ENCODE data around the gene ANKRD18B.
"Not testable (repeated sequence)": the region's sequence is repeated elsewhere in the genome, so short reads cannot be mapped to it uniquely, and the experiment has no call there.

ANKRD18B gene

GRCh38 chr9:33523397-33524305 lies at the start of gene ANKRD18B:
Gene ANKRD18B (plus strand): TSS chr9:33524251. CDS start chr9:33524490, 239 bp downstream.
- TF ChIP-seq GATA2, GATA3 (IDR thresholded peaks at IDR 0.05; ENCODE audit: low read depth, low read length): not testable (repeated sequence)

- TF ChIP-seq GATA3 (IDR thresholded peaks at IDR 0.05; ENCODE audit: low read depth, low read length): no peak
Observed at GRCh38 chr9:33475357-33475756, 48.7 kb upstream of the ANKRD18B start.

GRCh38 chr9:33476503-33476902 lies 47.5 kb upstream of the ANKRD18B start:
- TF ChIP-seq GATA3 (IDR thresholded peaks at IDR 0.05; ENCODE audit: low read depth, low read length): no peak
- TF ChIP-seq GATA2 (IDR thresholded peaks at IDR 0.05; ENCODE audit: low read depth, low read length): no peak

- TF ChIP-seq GATA3 (IDR thresholded peaks at IDR 0.05; ENCODE audit: low read depth, low read length) (no peak), GATA2 (IDR thresholded peaks at IDR 0.05; ENCODE audit: low read depth, low read length) (no peak)
Observed at GRCh38 chr9:33480106-33480505, 43.9 kb upstream of the ANKRD18B start.

GRCh38 chr9:33480976-33481375 lies 43.1 kb upstream of the ANKRD18B start:
- TF ChIP-seq GATA3 (IDR thresholded peaks at IDR 0.05; ENCODE audit: low read depth, low read length) (no peak), GATA2 (IDR thresholded peaks at IDR 0.05; ENCODE audit: low read depth, low read length) (no peak)

GRCh38 chr9:33489066-33489465 lies 35.0 kb upstream of the ANKRD18B start:
- TF ChIP-seq GATA3 (IDR thresholded peaks at IDR 0.05; ENCODE audit: low read depth, low read length) (no peak), GATA2 (IDR thresholded peaks at IDR 0.05; ENCODE audit: low read depth, low read length) (no peak)

- TF ChIP-seq GATA2 (IDR thresholded peaks at IDR 0.05; ENCODE audit: low read depth, low read length): no peak
- TF ChIP-seq GATA3 (IDR thresholded peaks at IDR 0.05; ENCODE audit: low read depth, low read length): no peak
Observed at GRCh38 chr9:33498387-33498786, 25.7 kb upstream of the ANKRD18B start.

GRCh38 chr9:33506626-33507370 lies 17.3 kb upstream of the ANKRD18B start:
- TF ChIP-seq GATA2 (IDR thresholded peaks at IDR 0.05; ENCODE audit: low read depth, low read length): no peak
- TF ChIP-seq GATA3 (IDR thresholded peaks at IDR 0.05; ENCODE audit: low read depth, low read length): no peak

- TF ChIP-seq GATA2 (IDR thresholded peaks at IDR 0.05; ENCODE audit: low read depth, low read length) (no peak), GATA3 (IDR thresholded peaks at IDR 0.05; ENCODE audit: low read depth, low read length) (no peak)
Observed at GRCh38 chr9:33510262-33511183, 13.5 kb upstream of the ANKRD18B start.

- no peak for TF ChIP-seq GATA3 (IDR thresholded peaks at IDR 0.05; ENCODE audit: low read depth, low read length)
- no peak for TF ChIP-seq GATA2 (IDR thresholded peaks at IDR 0.05; ENCODE audit: low read depth, low read length)
Observed at GRCh38 chr9:33517373-33517772, 6.7 kb upstream of the ANKRD18B start.

- TF ChIP-seq GATA2 (IDR thresholded peaks at IDR 0.05; ENCODE audit: low read depth, low read length): no peak
- no peak for TF ChIP-seq GATA3 (IDR thresholded peaks at IDR 0.05; ENCODE audit: low read depth, low read length)
Observed at GRCh38 chr9:33524306-33524947, 376 bp downstream of the ANKRD18B start.

GRCh38 chr9:33535541-33535940 lies 11.5 kb downstream of the ANKRD18B start:
- TF ChIP-seq GATA3 (IDR thresholded peaks at IDR 0.05; ENCODE audit: low read depth, low read length): no peak
- no peak for TF ChIP-seq GATA2 (IDR thresholded peaks at IDR 0.05; ENCODE audit: low read depth, low read length)

GRCh38 chr9:33611358-33611757 lies 87.3 kb downstream of the ANKRD18B start:
- TF ChIP-seq GATA3 (IDR thresholded peaks at IDR 0.05; ENCODE audit: low read depth, low read length) (no peak), GATA2 (IDR thresholded peaks at IDR 0.05; ENCODE audit: low read depth, low read length) (no peak)

Measured in SH-SY5Y (cell line).